ENCODE results near the gene PUS10.
A peak's percentile ranks its signal among the peaks of the same experiment; 100 is the strongest.

The PUS10 gene, protein sequence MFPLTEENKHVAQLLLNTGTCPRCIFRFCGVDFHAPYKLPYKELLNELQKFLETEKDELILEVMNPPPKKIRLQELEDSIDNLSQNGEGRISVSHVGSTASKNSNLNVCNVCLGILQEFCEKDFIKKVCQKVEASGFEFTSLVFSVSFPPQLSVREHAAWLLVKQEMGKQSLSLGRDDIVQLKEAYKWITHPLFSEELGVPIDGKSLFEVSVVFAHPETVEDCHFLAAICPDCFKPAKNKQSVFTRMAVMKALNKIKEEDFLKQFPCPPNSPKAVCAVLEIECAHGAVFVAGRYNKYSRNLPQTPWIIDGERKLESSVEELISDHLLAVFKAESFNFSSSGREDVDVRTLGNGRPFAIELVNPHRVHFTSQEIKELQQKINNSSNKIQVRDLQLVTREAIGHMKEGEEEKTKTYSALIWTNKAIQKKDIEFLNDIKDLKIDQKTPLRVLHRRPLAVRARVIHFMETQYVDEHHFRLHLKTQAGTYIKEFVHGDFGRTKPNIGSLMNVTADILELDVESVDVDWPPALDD

DNA sequence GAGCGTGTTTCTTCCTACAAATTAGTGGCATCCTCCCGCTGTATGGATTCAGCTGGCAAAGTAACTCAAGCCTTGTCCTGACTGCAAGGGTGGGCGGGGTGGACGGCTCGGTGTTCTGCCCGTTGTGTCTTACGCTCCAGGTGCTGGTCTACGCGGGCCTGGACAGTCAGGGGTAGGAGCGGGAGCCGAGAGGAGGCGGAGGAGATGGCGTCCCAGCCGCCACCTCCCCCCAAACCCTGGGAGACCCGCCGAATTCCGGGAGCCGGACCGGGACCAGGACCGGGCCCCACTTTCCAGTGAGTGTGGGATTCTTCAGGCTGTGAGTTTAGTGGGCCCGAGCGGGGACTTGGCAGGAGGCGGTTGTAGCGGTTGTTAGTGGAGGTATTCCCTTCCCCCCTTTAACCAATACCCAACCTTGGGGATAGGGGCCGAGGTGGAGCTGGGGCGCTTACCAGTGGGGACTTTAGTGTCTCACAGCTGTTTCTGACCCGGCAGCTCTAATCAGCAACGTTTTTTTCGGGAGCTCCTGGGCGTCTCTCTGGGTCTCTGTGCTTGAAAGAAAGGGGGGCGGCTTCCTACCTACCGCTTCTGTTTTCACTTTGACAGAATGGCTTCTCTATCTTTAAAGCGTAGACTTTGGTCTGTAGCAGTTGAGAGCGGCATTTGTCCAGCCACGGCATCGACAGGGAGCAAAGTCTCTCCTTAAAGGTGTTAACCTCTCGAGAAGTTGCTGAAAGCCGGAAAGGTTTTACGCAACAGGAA is at the start of gene PUS10, which contains the start of gene PEX13:
PUS10 (minus strand) TSS at position 700 of the 762 bp plus-strand sequence. CDS start 6,365 bp downstream, outside the sequence.
PEX13 (plus strand) TSS at position 165 of the 762 bp plus-strand sequence; CDS start at position 205, 40 bp downstream.
- no peak for DNase-seq (ENCODE audit: low read depth, low spot score)
- peak within 1 kb of the TSS; percentile 95 for H3K4me3 ChIP-seq (ENCODE audit: low read depth, low read length)
- ChIA-PET CTCF (no interaction called here), POLR2A (interaction anchor here (0.6 kb wide), 1 partner anchor 518 kb away, joined by 3 read pairs; no protein-coding TSS in a partner anchor)
- TF ChIP-seq, protein P1, sequence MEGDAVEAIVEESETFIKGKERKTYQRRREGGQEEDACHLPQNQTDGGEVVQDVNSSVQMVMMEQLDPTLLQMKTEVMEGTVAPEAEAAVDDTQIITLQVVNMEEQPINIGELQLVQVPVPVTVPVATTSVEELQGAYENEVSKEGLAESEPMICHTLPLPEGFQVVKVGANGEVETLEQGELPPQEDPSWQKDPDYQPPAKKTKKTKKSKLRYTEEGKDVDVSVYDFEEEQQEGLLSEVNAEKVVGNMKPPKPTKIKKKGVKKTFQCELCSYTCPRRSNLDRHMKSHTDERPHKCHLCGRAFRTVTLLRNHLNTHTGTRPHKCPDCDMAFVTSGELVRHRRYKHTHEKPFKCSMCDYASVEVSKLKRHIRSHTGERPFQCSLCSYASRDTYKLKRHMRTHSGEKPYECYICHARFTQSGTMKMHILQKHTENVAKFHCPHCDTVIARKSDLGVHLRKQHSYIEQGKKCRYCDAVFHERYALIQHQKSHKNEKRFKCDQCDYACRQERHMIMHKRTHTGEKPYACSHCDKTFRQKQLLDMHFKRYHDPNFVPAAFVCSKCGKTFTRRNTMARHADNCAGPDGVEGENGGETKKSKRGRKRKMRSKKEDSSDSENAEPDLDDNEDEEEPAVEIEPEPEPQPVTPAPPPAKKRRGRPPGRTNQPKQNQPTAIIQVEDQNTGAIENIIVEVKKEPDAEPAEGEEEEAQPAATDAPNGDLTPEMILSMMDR (IDR thresholded peaks at IDR 0.05; ENCODE audit: insufficient read depth, low read length, missing control alignments), result no peak

DNA sequence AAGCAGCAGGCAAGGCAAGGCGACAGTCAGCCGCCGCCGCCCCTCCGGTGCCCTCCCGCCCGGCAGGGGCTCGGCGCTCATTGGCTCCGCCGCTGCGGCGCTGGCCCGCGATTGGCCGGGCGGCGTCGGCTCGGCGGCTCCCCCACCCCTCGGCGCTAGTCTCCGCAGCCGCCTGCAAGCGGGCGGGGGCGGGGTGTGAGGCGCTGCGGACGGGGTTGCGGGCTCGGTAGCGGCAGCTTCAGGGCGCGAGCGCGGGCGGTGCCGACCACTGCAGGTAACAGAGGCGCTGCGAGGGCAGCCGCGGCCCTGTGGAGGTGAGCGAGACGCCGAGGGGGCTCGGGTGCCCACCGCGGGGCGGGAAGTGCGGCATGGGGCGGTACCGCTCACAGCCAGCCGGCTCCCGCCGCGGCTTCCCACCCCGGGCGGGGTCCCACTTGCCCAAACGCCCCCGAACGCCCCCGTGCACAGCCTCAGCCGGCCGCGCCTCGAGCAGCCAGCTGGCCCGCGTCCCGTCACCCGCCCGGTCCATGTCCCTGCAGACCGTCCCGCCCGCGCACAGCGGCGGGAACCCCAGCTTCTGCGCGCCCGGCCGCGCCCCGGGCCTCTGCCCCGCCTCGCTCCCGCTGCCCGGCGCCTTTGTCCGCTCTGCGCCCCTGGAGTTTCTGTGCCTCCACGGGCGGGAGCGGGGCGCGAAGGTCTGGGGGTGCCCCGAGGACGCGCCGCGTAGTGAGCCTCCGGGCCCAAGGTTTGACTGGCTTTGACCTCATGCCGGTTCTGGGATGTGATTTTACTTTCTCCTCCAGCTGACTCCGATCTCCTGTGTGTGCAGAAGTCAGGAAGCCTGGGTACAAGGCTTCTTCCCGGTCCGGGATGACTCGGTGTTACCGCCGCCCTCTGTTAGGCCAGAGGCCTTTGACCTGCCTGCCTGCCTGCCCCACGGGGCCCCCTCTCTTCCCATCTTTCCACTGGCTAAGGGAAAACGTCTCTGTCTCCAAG is 48.0 kb upstream of the PUS10 start, which contains the start of gene SANBR:
SANBR (plus strand) TSS at position 158 of the 996 bp plus-strand sequence. CDS start 4,480 bp downstream, outside the sequence.
- POLR2A ChIA-PET, result interaction anchor here (0.7 kb wide), 1 partner anchor 11 kb away, joined by 3 read pairs; no protein-coding TSS in a partner anchor
- DNase-seq (ENCODE audit: low read depth, low spot score), result no peak
- H3K4me3 ChIP-seq (ENCODE audit: low read depth, low read length), result peak within 1 kb of the TSS; percentile 80
- TF ChIP-seq, protein P1 (IDR thresholded peaks at IDR 0.05; ENCODE audit: insufficient read depth, low read length, missing control alignments), result no peak
- CTCF ChIA-PET, result interaction anchor here (0.9 to 1.3 kb wide), 2 partner anchors 9 to 13 kb away, joined by 3 to 5 read pairs; no protein-coding TSS in a partner anchor

DNA sequence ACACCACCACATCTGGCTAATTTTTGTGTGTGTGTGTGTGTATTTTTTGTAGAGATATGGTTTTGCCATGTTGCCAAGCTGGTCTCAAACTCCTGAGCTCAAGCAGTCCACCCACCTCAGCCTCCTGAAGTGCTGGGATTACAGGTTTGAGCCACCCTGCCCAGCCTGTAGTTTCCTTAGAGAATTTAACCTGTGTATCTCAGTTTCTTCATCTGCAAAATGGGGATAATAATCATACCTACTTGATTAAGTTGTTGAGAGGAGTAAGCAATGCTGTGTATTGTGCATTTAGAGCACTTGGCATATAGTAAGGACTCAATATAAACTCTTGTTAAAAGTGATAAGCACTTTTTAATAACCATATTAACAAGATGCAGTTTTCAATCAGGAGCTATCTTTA is 41.3 kb upstream of the PUS10 start:
- TF ChIP-seq, protein P1 (IDR thresholded peaks at IDR 0.05; ENCODE audit: insufficient read depth, low read length, missing control alignments), result no peak
- POLR2A ChIA-PET, result no interaction called here

DNA sequence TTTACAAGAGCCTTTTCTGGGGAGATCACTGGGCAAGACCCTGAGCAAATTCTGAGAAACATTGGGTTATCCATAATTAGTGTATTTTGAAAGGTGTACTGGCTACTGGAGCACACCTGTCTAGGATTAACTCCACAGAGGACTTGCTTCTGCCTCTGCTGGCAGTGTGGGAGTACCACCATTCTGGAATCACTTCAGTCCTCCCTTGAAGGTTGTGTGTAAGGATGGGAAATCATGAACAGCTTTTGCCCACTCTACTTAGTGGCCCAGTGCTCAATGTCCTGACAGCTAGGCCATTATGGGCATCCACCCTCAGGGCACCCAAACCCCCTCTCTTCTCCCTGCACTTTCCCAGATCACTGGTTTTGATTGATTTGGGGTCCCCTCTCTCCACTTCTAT is 39.5 kb upstream of the PUS10 start:
- DNase-seq (ENCODE audit: low read depth, low spot score), result no peak
- ChIA-PET POLR2A (no interaction called here), CTCF (no interaction called here)
- TF ChIP-seq, protein P1 (IDR thresholded peaks at IDR 0.05; ENCODE audit: insufficient read depth, low read length, missing control alignments), result no peak
- H3K4me3 ChIP-seq (ENCODE audit: low read depth, low read length), result no peak overlapping the region

More for the DNA sequence above, 41.3 kb upstream of the PUS10 start:
- no peak overlapping the region for H3K4me3 ChIP-seq (ENCODE audit: low read depth, low read length)
- no peak for DNase-seq (ENCODE audit: low read depth, low spot score)
- CTCF ChIA-PET, result no interaction called here

DNA sequence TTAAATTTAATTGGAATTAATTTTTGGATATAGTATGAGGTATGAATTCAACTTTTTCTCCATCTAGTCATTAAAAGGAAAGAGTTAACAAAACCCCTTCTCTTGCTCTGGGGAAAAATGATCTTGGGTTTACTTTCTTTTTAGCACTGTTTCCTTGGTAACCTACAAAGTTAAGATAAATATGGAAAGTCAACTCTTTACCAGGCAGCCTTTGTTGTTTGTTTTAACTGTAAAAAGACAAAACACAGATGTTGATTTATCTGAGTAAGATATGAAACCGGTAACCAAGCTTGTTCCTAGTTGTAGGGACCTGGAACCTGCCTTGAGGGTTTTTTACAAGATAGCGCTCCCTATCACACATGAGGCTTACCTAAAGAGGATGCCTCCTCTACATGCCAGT is 37.5 kb upstream of the PUS10 start:
- ChIA-PET CTCF (no interaction called here), POLR2A (interaction anchor here (0.6 kb wide), 1 partner anchor 10 kb away, joined by 3 read pairs; the partner anchor contains the start of gene SANBR)
- TF ChIP-seq, protein P1 (IDR thresholded peaks at IDR 0.05; ENCODE audit: insufficient read depth, low read length, missing control alignments), result no peak
- H3K4me3 ChIP-seq (ENCODE audit: low read depth, low read length), result no peak overlapping the region
- no peak for DNase-seq (ENCODE audit: low read depth, low spot score)
